ENCODE measurements around the gene PGAM5.
A peak's percentile ranks its signal among the peaks of the same experiment; 100 is the strongest.
"Not testable (repeated sequence)": the region's sequence is repeated elsewhere in the genome, so short reads cannot be mapped to it uniquely, and the experiment has no call there.

PGAM5 gene

DNA sequence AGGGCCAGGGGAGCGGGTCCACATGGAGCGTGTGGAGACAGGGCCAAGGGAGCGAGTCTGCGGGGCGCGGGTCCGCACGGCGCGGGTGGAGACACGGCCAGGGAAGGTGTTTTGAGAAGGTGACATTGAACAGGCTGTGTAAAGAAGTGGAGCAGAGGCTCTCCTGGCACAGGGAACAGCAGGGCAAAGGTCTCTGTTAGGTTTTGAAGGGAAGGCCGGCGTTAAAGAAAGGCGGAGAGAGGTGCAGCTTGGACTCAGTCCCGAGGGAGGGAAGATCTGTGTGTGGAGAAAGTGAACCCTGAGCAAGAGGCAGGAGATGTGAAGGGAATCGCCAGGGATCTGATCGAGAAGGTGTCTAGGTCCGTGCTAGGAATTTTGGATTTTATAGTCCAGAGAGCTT lies 21.4 kb upstream of the PGAM5 start:
- no peak for DNase-seq

DNA sequence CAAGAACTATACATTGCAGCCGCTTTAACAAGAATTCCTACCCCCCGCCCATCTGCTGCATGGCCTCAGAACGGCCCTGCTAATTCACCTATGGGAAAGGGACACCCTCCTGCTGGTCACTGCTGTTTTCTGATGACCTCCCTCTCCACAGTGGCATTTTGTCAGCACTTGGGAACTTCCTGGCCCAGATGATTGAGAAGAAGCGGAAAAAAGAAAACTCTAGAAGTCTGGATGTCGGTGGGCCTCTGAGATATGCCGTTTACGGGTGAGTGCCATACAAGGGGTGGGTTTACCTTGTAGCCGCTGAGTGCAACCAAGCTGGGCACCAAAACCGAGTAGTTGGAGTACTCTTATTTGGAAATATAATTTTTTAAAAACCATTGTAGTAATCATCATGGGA lies 20.5 kb upstream of the PGAM5 start:
- DNase-seq = no peak

DNA sequence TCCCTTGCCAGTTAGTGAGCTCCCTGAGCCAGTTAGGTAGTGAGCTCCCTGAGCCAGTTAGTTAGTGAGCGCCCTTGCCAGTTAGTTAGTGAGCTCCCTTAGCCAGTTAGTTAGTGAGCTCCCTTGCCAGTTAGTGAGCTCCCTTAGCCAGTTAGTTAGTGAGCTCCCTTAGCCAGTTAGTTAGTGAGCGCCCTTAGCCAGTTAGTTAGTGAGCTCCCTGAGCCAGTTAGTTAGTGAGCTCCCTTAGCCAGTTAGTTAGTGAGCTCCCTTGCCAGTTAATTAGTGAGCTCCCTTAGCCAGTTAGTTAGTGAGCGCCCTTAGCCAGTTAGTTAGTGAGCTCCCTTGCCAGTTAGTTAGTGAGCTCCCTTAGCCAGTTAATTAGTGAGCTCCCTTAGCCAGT lies 18.6 kb upstream of the PGAM5 start:
- DNase-seq = not testable (repeated sequence)

DNA sequence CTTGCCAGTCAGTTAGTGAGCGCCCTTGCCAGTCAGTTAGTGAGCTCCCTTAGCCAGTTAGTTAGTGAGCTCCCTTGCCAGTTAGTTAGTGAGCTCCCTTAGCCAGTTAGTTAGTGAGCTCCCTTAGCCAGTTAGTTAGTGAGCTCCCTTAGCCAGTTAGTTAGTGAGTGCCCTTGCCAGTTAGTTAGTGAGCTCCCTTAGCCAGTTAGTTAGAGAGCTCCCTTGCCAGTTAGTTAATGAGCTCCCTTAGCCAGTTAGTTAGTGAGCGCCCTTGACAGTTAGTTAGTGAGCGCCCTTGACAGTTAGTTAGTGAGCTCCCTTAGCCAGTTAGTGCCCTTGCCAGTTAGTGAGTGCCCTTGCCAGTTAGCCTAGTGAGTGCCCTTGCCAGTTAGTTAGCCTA lies 15.8 kb upstream of the PGAM5 start:
- not testable (repeated sequence) for DNase-seq

DNA sequence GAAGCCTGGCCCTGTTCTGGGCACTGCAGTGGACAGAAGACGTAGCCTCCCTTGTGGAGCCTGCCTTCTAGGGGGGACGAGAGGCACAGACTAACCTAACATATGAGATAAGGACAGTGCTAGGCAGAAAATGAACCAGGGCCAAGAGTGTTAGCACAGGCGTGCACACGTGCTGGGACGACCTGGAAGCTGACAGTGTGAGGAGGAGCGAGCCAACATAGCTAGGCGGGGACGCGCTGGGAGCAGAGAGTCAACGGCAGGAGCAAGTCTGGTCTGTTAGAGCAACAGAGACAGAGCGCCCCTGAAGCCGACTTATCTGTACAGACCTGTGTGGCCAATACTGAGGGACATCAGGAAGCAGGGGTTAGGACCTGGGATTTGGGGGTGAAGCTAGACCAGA lies 15.2 kb upstream of the PGAM5 start:
- no peak for DNase-seq

DNA sequence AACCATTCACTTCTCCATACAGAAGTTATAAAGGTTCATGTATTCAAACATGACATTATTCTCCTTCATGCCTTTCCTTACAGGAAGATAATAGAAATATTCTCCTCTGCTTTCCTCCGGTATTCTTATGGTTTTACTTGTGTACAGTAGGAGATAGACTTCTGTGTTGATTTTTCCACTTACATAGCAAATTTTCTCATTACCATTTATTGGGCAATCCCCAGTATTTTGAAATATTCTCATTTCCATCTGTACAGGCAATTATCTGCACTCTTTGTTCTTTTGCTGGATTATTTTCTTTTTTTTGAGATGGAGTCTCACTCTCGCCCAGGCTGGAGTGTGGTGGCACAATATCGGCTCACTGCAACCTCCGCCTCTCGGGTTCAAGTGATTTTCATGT lies 12.3 kb upstream of the PGAM5 start:
- no peak for DNase-seq

DNA sequence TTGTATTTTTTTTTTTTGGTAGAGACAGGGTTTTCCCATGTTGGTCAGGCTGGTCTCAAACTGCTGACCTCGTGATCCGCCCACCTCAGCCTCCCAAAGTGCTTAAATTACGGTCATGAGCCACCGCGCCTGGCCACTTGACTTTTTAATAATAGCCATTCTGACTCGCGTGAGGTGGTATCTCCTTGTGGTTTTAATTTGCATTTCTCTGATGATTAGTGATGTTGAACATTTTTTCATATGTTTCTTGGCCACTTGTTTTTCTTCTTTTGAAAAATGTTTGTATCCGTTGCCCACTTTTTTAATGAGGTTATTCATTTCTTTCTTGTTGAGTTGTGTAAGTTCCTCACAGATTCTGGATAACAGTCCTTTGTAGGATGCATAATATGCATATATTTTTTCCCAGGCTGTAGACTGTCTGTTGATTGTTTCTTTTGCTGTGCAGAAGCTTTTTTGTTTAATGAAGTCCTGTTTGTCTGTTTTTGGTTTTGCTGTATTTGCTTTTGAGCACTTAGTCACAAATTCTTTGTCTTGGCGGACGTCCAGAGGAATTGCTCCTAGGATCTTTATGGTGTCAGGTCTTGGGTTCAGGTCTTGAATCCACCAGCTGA lies 10.3 kb upstream of the PGAM5 start:
- no peak for DNase-seq

DNA sequence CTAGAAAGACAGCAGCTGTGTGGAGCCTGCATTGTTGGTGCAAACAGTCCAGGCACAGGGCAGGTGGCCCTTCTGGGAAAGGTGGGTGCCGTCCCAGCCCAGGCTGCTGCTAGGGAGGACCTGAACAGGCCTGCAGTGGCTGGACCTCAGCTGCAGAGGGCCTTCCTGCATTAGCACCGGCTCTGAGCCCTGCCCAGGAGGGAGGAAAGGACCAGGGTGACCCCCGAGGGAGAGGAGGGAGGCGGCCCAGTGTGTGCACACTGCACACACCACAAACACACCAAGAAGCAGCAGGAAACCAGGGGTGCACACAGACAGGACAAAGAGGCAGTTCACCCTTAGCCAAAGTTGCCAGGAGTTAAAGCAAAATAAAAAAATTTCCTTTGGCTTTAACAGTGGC lies 8.0 kb upstream of the PGAM5 start:
- no peak for DNase-seq

DNA sequence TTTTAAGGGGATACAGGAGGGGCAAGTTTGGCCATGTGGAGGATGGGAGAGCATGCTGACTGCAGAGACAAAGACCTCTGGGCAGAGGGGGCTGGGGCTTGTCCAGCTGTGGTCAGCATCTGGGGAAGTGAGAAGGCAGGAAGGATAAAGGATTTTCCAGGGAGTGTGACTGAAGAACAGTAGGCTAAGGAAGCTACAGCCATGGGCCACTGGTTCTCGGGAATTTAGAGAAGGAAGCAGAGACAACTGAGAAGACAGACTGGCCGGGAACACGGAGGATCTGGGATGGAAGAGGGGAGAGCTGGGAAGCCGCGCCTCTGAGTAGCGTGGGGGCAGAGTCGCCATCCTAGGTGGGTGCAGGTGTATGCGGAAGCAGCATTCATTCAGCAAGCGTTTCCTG lies 7.0 kb upstream of the PGAM5 start:
- no peak for DNase-seq

DNA sequence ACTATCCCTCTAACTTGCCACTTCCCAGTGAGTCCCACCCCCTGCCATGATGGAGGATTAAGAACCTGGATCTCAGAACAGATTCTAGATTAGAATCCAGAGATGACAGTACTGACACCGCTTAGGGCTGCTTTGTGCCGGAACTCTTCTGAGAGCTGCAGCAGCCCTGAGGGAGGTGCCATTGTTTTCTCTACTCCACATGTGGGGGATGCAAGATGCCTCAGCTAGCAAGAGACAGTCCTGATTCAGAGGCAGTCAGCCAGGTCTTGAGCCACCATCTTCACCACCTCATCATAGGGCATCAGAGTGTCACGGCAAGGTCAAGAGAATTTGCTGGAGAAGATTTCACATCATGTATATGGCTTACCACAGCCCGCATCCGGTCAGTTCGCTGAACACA lies 3.4 kb upstream of the PGAM5 start:
- no peak for DNase-seq

DNA sequence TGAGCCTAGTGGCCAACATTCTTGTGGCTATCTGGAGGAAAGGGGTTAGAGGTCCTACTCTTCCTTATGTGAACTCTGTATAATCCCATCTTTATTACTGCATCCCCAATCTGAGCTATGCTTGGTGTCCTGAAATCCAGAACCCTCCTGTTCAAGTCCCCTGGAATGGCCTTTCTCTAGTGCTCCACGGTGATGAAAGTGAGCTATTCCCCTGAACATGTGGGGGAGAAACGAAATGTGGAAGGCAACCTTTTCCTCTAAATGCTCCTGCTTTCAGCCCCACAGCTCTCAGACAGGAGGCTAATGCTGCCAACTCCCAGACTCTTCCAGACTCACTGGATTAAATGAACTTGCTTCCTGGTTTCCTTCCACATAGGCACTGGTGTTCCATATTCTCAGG lies 2.5 kb upstream of the PGAM5 start:
- DNase-seq = no peak

DNA sequence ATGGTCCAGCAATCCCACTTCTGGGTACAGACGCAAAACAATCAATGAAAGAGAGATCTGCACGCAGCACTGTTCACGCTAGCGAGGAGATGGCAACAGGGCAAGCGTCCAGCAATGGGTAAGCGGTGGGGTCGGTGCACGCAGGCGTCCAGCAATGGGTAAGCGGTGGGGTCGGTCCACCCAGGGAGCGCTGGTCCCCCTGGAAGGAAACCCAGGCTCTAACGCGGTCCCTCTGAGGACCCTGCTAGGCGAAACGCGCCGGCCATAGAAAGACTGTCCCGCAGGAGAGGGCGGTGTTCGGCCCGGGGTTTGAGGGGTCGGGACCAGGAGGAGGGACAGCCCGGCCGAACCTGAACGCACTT lies 618 bp upstream of the PGAM5 start:
- peak in 1 of 14 donors; percentile 44 for DNase-seq

DNA sequence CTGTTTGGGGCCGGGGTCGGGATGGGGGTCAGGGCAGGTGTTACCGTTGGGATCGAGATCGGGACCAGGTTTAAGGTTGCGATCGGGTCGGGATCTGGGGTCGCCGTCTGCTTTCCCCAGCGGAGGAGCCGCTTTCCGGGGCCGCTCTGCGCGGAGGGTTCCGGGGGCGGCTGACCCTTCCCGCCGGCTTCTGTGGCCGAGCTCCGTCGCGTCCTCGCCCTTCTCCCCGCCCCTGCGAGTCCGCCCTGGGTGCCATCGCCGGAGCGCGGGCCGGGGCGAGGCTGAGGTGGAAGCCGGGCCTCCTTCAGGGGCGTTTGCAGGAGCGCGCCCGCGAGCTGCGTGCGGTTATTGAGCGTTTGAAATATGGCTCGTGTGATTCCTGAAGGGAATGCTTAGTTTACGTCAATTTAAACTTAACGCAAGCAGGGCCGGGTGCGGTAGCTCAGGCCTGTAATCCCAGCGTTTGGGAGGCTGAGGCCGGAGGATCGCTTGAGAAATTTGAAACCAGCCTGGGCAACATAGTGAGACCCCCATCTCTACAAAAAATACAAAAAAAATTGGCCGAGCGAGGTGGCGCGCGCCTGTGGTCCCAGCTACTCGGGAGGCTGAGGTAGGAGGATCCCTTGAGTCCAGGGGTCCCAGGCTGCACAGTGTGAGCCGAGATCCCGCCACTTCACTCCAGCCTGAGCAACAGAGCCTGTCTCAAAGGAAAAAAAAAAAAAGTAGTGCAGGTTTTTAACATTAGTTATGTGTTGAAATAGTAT lies 620 bp downstream of the PGAM5 start:
- DNase-seq = peak in 1 of 14 donors; percentile 41

DNA sequence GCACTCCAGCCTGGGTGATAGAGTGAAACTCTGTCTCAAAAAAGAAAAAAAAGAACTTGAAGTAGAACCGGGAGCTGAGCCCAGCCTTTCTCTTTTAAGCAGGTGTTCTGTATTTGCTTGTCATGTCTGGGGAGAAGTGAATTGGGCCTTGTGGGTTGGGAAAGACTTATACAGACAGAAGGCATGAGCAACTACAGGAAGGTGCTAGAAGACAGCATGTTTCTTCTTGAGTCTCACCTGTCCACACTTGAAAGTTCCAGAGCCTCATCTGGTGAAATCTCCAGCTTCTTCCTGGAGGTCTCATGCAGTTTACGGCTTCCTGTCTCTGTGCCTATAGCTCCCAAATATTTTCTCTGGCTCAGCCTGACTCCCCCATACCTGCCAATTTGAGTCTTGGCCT lies 2.5 kb downstream of the PGAM5 start:
- DNase-seq = no peak

DNA sequence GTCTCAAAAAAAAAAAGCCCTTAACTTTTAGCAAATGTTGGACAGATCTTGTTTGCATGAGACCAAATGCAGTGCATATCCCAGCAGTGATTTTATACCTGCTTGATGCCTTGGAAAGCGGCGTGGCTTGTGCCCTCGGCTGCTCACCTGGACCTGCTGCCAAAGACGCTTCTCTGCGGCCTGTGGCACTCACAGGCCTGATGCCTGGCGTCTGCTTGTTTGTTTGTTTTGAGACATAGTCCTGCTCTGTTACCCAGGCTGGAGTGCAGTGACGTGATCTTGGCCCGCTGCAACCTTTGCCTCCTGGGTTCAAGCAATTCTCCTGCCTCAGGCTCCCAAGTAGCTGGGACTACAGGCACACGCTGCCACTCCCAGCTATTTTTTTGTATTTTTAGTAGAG lies 5.2 kb downstream of the PGAM5 start:
- no peak for DNase-seq

DNA sequence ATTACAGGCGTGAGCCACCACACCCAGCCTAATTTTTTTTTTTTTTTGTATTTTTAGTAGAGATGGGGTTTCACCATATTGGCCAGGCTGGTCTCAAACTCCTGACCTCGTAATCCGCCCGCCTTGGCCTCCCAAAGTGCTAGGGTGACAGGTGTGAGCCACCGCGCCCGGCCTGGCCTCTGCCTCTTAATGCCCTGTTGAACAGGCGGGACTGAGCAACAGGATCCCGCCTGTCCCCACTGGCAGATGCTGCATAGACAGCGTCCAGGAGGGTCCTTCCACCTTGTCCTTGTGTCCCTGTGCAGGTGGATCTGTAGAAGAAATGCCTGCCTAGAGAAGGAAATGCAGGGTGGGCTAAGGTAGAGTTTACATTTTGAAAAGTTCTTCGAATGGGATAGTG lies 5.7 kb downstream of the PGAM5 start:
- no peak for DNase-seq

DNA sequence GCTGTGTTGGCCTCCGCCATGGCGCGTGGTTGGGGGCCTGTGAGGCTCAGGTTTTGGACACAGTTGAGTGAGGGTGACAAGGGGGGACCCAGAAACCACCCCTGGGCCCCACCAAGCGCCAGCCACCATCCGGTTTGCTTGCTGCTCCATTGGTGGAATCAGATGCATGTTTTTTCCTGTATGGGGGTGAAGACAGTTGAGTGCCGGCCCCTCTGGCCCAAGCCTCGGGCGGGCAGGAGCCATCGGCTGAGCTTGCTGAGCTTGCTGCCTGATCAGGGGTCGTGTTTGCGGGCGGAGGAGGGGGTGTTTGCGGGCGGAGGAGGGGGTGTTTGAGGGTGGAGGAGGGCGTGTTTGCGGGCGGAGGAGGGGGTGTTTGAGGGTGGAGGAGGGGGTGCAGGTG lies 6.4 kb downstream of the PGAM5 start:
- no peak for DNase-seq

DNA sequence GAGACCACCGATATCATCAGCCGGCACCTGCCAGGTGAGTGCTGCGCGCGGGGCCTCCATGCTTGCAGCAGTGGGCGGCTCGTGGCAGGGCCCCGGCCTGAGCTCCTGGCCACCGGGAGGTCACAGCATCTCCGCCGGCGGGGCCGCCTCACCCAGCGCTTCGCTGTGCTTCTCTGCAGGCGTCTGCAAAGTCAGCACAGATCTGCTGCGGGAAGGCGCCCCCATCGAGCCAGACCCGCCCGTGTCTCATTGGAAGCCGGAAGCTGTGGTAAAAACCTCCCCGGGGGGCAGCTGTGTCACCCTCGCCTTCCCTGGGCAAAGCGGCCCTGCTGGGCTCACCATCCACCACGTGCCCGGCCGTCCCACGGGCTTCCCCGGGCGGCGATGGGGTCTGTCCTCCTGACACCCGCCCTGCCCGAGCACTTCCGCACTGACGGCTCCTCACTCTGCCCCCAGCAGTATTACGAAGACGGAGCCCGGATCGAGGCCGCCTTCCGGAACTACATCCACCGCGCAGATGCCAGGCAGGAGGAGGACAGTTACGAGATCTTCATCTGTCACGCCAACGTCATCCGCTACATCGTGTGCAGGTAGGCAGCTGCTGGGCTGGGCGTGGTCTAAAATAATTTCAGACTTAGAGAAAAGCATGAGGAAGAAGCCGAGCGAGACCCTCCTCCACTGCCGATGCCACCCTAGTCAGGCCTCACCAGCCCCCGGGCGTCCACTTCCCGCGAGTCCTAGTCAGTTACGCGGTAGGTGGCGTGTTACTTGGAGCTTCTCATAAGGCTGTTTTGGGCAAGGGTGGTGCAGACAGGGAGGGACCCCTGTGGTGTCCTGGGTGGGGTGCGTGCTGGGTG lies 7.1 kb downstream of the PGAM5 start:
- DNase-seq = no peak

DNA sequence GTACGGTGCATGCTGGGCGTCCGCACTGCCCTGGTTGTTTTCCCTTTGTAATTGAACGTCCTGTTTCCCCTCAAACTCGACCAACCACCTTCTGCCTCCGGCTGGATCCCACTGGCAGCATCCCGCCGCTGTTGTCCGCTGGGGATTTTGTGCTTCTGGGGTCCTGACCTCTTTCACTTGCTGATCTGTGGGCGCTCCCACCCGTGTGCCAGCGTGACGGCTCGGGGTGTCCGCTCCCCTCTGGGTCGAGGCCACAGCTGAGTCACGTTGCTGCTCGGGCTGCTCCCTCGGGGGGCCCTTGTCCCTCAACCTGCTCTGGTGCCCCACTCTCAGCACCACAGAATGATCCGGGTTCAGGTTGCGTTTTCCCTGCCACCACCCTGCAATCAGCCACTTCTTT lies 8.0 kb downstream of the PGAM5 start:
- no peak for DNase-seq

DNA sequence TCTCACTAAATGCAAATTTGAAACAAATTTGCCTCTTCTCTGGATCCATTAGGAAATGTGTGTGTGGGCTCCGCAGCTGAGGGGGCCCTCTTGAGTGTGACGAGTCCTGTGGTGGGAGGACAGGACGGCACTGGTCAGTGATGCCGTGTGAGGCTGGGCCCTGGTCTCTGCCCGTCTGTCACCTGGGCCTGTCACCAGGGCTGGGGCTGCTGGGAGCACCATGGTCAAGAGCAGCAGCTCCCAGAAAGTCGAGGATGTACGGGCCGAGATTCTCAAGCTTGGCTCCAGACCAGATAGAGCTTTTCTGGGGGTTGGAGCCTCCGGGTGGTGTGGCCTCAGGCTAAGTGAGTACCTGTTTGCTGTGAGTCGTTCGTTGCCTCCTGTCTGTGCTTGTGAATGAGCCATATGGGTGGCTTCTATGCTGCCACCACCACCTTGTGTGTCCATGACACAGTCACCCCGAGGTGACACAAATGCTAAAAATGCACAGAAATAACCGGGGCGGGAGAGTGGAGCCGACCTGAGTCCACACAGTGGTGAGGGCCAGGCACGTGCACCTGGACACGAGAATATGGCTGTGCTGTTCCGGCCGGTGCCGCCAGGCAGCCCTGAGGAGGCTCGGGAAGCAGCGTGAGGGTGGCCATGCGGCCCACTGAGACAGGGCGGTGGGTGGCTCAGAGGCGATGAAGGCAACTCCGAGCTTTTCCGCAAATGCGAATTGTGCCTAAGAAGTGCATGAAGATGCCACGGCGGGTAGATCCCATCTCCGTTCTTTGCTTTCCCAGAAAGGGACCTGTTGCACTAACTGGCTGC lies 8.7 kb downstream of the PGAM5 start:
- DNase-seq = no peak

DNA sequence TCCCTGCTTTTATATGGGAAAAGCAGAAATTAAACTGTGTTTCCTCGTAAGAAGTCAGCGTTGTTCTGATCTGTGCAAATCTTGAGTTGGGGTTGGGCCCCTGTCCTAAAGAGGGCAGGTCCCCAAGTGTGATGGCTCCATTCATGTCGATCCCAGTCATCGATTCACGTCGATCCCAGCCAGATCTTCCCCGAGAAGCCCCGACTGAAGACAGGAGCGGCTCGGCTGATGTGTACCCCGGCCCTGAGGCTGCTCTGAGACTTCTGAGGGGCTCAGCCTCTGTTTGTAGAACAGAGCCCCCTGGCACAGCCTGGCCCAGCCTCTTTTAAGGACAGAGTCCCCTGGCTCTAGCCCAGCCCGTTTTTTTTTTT lies 9.3 kb downstream of the PGAM5 start:
- no peak for DNase-seq

DNA sequence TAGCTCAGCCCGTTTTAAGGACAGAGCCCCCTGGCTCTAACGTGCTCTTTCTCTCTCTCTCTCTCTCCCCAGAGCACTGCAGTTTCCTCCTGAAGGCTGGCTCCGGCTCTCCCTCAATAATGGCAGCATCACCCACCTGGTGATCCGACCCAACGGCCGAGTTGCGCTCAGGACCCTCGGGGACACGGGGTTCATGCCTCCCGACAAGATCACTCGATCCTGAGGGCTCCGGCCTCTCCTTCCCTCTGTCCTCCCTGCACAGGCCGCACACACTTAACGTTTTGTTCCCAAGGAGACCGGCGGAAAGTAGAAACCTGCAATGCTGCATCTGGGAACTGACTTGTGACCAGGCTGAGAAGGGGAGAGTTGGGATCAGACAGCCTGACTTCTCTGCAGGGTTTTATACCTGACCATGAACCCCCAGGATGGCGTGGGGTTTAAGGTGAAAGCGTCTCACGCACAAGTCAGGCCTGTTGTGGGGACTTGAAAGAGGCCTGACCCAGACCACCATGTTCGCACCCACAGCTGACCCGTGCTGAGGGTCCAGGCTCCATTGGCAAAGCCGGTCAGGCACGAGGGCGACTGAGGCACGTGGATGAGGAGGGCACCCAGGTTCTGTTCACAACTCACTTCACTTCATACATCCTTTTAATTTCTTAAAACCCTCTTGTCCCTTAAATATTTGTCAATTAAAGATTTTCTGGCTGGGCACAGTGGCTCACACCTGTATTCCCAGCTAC lies 10.1 kb downstream of the PGAM5 start:
- DNase-seq = no peak

All from C1 segment of cervical spinal cord (tissue), 14 donors.